Suprapubic skin (tissue), 4 donors: ENCODE data around the gene PODNL1.

Experiments used
- POLR2A ChIP-seq, 2 donors: fragments of 450-650 bp; IDR thresholded peaks; one replicate each; pipeline ENCODE4 v1.6.1; 2017; ENCODE audit warnings: antibody characterized with exemption in 2 of 2, mild to moderate bottlenecking in 2 of 2, moderate library complexity in 2 of 2
- POLR2AphosphoS5 ChIP-seq, 3 donors: sonication (generic); formaldehyde crosslinking; IDR thresholded peaks; one replicate each; pipeline ENCODE4 v1.6.1; 2017; ENCODE audit warnings: antibody characterized with exemption in 3 of 3

GRCh38 chr19:13905634-13906520 lies 32.3 kb downstream of the PODNL1 start, which contains the start of the genes BRME1 and CC2D1A:
- TF ChIP-seq POLR2AphosphoS5 (IDR thresholded peaks at IDR 0.05) (peak in 1 of 3 donors; percentile 57), POLR2A (IDR thresholded peaks at IDR 0.05) (no peak)
